ENCODE measurements around the gene NRDC. TPM values are rescaled to one million over a fixed set of nuclear protein-coding genes. Genes with fewer than 3 reads are reported as not detected.

Gene NRDC
- total and polyA plus RNA-seq, 2 of the 8 experiments (the other 6 are each of a cell fraction or from before 2014, with no cell fraction given) = 70.2 to 182 TPM

DNA sequence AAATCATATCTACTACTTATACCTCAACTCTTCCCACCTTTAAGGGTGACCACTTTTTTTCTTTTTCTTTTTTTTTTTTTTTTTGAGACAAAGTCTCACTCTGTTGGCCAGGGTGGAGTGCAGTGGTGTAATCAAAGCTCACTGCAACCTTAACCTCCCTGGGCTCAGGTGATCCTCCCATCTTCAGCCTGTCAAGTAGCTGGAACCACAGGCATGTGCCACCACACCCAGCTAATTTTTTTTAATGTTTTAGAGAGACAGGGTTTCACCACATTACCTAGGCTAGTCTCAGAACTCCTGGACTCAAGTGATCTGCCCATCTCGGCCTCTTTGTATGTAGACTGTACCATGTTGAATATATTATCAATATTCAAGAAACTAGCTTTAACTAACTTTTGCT is 39.4 kb downstream of the NRDC start:
- Histone ChIP-seq H3K9ac (replicated peaks in 1 of 4; ENCODE audit: extremely low read depth in 1 of 4, low read depth in 3 of 4, low read length in 3 of 4) (no peak overlapping the region), H3K18ac (ENCODE audit: extremely low read depth, low read length) (no peak overlapping the region), H3K36me3 (ENCODE audit: control insufficient read depth in 2 of 4, insufficient read depth in 4 of 4, low read length in 3 of 4) (peaks cover 4 to 26% (median 11%) of the 10 kb centered on the region in 4 experiments; a peak in 6 of 8 replicates), H4K5ac (ENCODE audit: insufficient read length, low read depth, low read length) (no peak overlapping the region), H2BK15ac (ENCODE audit: low read length) (no peak overlapping the region), H2BK12ac (ENCODE audit: low read depth, low read length) (no peak overlapping the region), H3K79me1 (ENCODE audit: low read depth, low read length) (no peaks in the 10 kb centered on the region), H3K79me2 (ENCODE audit: control insufficient read depth in 1 of 2, insufficient read depth in 2 of 2, low read length in 2 of 2) (peaks cover 0 to 24% of the 10 kb centered on the region in 2 experiments; a peak in 2 of 4 replicates), H4K20me1 (replicated peaks in 1 of 2; ENCODE audit: control insufficient read depth in 1 of 2, insufficient read depth in 2 of 2, low read length in 2 of 2) (no peaks in the 10 kb centered on the region), H3K23ac (ENCODE audit: insufficient read length) (no peak overlapping the region), H2BK120ac (replicated peaks; ENCODE audit: low read depth, low read length) (no peak overlapping the region), H3K4me1 (replicated peaks in 1 of 4; ENCODE audit: control insufficient read depth in 3 of 4, insufficient read depth in 4 of 4, low read length in 3 of 4) (peaks cover 0 to 1% (median under 1%) of the 10 kb centered on the region in 4 experiments; a peak in 3 of 7 replicates), H3K27ac (ENCODE audit: low read depth, low read length) (no peak overlapping the region), H4K8ac (ENCODE audit: extremely low read depth, insufficient read depth, low read length) (no peak overlapping the region), H3K56ac (replicated peaks; ENCODE audit: insufficient read length, low read depth, low read length) (no peak overlapping the region), H3K4me2 (ENCODE audit: insufficient read depth in 1 of 2, low read depth in 2 of 2, low read length in 2 of 2) (no peak overlapping the region), H3K9me3 (ENCODE audit: insufficient read depth in 2 of 2, low read depth in 1 of 2, low read length in 1 of 2) (no peaks in the 10 kb centered on the region), H3K4ac (replicated peaks; ENCODE audit: insufficient read length, low read depth, low read length) (no peak overlapping the region), H2AFZ (ENCODE audit: low read length) (no peak overlapping the region), H2BK20ac (ENCODE audit: low read length) (no peak overlapping the region), H2AK5ac (ENCODE audit: low read depth, low read length) (no peak overlapping the region), H4K91ac (replicated peaks; ENCODE audit: insufficient read length, low read length) (no peak overlapping the region), H3K23me2 (ENCODE audit: low read depth, low read length) (no peaks in the 10 kb centered on the region), H3K4me3 (ENCODE audit: extremely low read depth in 1 of 4, insufficient read depth in 2 of 4, low read depth in 3 of 4, low read length in 4 of 4) (no peak overlapping the region), H3K14ac (ENCODE audit: insufficient read length) (no peak overlapping the region), H2BK5ac (ENCODE audit: low read depth, low read length) (no peak overlapping the region), H3K27me3 (replicated peaks in 1 of 4; ENCODE audit: control insufficient read depth in 3 of 4, extremely low read depth in 1 of 4, insufficient read depth in 3 of 4, low read length in 3 of 4) (no peaks in the 10 kb centered on the region)
- TF ChIP-seq NRF1 (IDR thresholded peaks at IDR 0.05; ENCODE audit: low read depth, low read length) (no peak), MAFK (IDR thresholded peaks at IDR 0.05; ENCODE audit: low read depth, low read length) (no peak), SUZ12 (IDR thresholded peaks at IDR 0.05; ENCODE audit: low read length) (no peak)
- ChIA-PET POLR2A (ENCODE audit: partially characterized antibody) (interaction anchor here (0.7 to 1.0 kb wide), 2 partner anchors 16 to 39 kb away, joined by 3 to 4 read pairs; partner anchors contain the start of gene NRDC), CTCF (ENCODE audit: partially characterized antibody) (interaction anchor here (0.6 to 1.5 kb wide), 5 partner anchors 8 to 1324 kb away, joined by 3 read pairs; no protein-coding TSS in a partner anchor)
- FAIRE-seq (no peak), DNase-seq (ENCODE audit: low read depth in 1 of 2, low spot score in 2 of 2) (no peak)
- 96% methylated on average over 1 of the region's 1 CpG; no CpG with 5 or more reads in 1 of the 2 experiments for WGBS, 2 experiments (ENCODE audit: extremely low coverage in 1 of 2, insufficient coverage in 1 of 2, insufficient read length in 1 of 2, insufficient replicate concordance in 2 of 2, low coverage in 1 of 2, low lambda C conversion rate in 2 of 2, missing lambda C conversion rate in 1 of 2)

Data from H1 (cell line).